Renal cortical epithelial cell (primary cell): Measurements from ENCODE around the gene ADRA1B. TPM values are rescaled to one million over a fixed set of nuclear protein-coding genes. Genes with fewer than 3 reads are reported as not detected.
"Not testable (repeated sequence)": the region's sequence is repeated elsewhere in the genome, so short reads cannot be mapped to it uniquely, and the experiment has no call there.

Experiments
- DNase-seq: peaks from one replicate; pipeline ENCODE4 v3.0.0-alpha.2; 2011; ENCODE audit warnings: low read depth
- total RNA-seq: library from RNA; depleted of rRNA; stranded (reverse); fragments of >200 nt; gene quantifications from 2 replicates; pipeline ENCODE4 v1.2.3, GENCODE V29; 2014

ADRA1B gene
- total RNA-seq, 1 donor from 2014 or later, result 1.6 TPM

- not testable (repeated sequence) for DNase-seq
These were observed 49.5 kb downstream of the ADRA1B start for GRCh38 chr5:159965838-159966128.

- no peak for DNase-seq
These were observed 53.7 kb downstream of the ADRA1B start for GRCh38 chr5:159969966-159970365.

GRCh38 chr5:159971038-159971437, 54.8 kb downstream of the ADRA1B start:
- peak; percentile 64 for DNase-seq

- DNase-seq, result no peak
These were observed 55.2 kb downstream of the ADRA1B start for GRCh38 chr5:159971514-159971913.

GRCh38 chr5:159971931-159972461, 55.7 kb downstream of the ADRA1B start:
- DNase-seq, result no peak

- DNase-seq, result no peak
These were observed 56.5 kb downstream of the ADRA1B start for GRCh38 chr5:159972538-159973362.

- DNase-seq, result peak; percentile 91
These were observed 59.3 kb downstream of the ADRA1B start for GRCh38 chr5:159975462-159976019.

- no peak for DNase-seq
These were observed 60.6 kb downstream of the ADRA1B start for GRCh38 chr5:159976921-159977320.

GRCh38 chr5:159978358-159978757, 62.1 kb downstream of the ADRA1B start:
- DNase-seq, result no peak

GRCh38 chr5:159982421-159983173, 66.3 kb downstream of the ADRA1B start:
- DNase-seq, result no peak

GRCh38 chr5:159987031-159987674, 70.9 kb downstream of the ADRA1B start:
- DNase-seq, result peak; percentile 49

GRCh38 chr5:159990506-159990905, 74.2 kb downstream of the ADRA1B start:
- peak; percentile 5 for DNase-seq

GRCh38 chr5:159992566-159992965, 76.3 kb downstream of the ADRA1B start:
- no peak for DNase-seq

- DNase-seq, result no peak
These were observed 76.9 kb downstream of the ADRA1B start for GRCh38 chr5:159993194-159993593.

GRCh38 chr5:159995907-159996306, 79.6 kb downstream of the ADRA1B start:
- DNase-seq, result peak; percentile 64

GRCh38 chr5:160001457-160001856, 85.2 kb downstream of the ADRA1B start:
- DNase-seq, result no peak

GRCh38 chr5:160007514-160007913, 91.2 kb downstream of the ADRA1B start:
- DNase-seq, result no peak

- DNase-seq, result not testable (repeated sequence)
These were observed 92.2 kb downstream of the ADRA1B start for GRCh38 chr5:160008529-160008876.

- peak; percentile 99 for DNase-seq
These were observed 92.8 kb downstream of the ADRA1B start, which contains the start of gene TTC1 for GRCh38 chr5:160008877-160009590. Gene TTC1, plus strand, starts transcription at chr5:160009139. Its CDS starts 1,390 bp downstream, at chr5:160010529.

- no peak for DNase-seq
These were observed 93.3 kb downstream of the ADRA1B start for GRCh38 chr5:160009591-160009989.

GRCh38 chr5:160011471-160011870, 95.2 kb downstream of the ADRA1B start:
- no peak for DNase-seq
